Measurements from ENCODE around the gene PTS. TPM values are rescaled to one million over a fixed set of nuclear protein-coding genes. Genes with fewer than 3 reads are reported as not detected.
"Not testable (repeated sequence)": the region's sequence is repeated elsewhere in the genome, so short reads cannot be mapped to it uniquely, and the experiment has no call there.

PTS gene
- total RNA-seq, result 10 to 100 TPM; 28.9 to 31.0 TPM

DNA sequence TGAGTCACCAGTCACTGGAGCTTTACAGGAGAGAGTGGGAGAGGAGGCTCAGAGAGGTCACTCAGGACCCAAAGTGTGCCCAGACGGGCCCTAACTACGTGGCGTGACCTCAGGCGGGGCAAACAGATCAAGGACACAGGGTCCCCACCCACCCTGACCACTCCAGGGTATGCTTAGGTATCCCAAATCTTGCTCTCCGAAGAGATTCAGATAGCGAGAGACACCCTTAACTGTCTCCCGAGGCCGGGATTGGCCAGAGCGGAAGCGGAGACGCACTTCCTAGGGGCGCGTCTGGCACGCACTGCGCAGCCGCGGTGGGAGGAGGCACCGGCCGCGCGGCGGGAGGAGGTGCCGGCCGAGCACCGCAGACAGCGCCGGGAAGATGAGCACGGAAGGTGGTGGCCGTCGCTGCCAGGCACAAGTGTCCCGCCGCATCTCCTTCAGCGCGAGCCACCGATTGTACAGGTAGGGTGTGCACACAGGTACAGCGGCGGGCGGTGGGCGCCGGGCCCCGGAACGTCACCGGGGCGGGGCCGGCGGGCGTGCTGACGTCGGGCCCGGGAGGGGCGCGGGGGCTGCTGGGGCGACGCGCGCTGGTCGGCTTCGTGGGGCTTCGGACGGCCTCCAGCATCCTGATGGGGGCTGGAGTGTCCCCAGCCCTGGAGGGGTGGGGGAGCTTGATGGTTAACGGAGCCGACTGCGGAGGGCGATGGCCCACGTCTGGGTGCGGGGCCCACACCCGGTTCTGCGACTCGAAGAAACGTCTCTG is at the start of gene PTS:
Gene PTS (plus strand): TSS at position 367 of the 769 bp plus-strand sequence. CDS start 16 bp downstream, at position 383.
- Mint-ChIP-seq H3K9me3 (no peaks in the 10 kb centered on the region), H3K27me3 (no peaks in the 10 kb centered on the region), H3K4me3 (peak within 1 kb of the TSS; percentile 89), H3K27ac (peak within 1 kb of the TSS; percentile 92), H3K4me1 (peaks cover 15% of the 10 kb centered on the region), H3K36me3 (peaks cover 10% of the 10 kb centered on the region)
- peak; percentile 89 for DNase-seq

DNA sequence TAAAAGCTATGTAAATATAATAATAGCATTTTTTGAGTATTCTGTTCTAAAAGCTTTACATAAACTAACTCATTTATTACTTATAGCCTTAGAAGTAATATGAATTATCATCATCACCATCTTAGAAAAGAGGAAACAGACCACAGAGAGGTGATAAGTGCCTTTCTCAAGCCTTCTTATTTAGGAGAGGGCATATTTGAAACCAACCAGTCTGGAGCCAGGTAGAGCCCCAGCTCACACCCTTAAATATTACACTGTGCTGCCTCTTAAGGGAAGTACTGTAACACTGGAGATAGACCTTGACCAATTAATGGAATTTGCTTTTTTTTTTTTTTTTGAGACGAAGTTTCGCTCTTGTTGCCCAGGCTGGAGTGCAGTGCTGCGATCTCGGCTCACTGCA is 48.6 kb upstream of the PTS start:
- H3K4me1 Mint-ChIP-seq, result peaks cover 9% of the 10 kb centered on the region
- no peaks in the 10 kb centered on the region for H3K9me3 Mint-ChIP-seq
- no peak overlapping the region for H3K27ac Mint-ChIP-seq
- H3K27me3 Mint-ChIP-seq, result peaks cover 47% of the 10 kb centered on the region
- H3K4me3 Mint-ChIP-seq, result no peak overlapping the region
- DNase-seq, result no peak
- peaks cover 2% of the 10 kb centered on the region for H3K36me3 Mint-ChIP-seq

DNA sequence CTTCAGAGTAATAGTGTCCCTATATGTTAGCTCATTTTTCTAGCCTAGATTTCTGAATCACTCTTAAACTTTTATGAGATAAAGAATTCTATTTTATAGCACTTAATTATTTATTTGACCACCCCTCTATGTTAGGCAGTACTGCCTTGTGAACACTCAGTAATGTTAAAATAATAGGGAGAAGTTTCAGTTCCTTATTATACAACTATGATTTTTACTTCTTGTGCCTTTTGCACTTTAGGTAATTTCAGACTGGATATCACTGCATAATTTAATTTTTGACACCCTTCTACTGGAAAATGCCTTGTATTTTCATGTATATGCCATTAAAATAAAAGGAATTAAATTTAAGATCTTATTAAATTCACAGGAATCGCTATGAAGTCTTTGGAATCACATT is 47.8 kb upstream of the PTS start:
- no peaks in the 10 kb centered on the region for H3K9me3 Mint-ChIP-seq
- H3K4me1 Mint-ChIP-seq, result peaks cover 9% of the 10 kb centered on the region
- no peak overlapping the region for H3K27ac Mint-ChIP-seq
- H3K36me3 Mint-ChIP-seq, result peaks cover 2% of the 10 kb centered on the region
- peaks cover 47% of the 10 kb centered on the region for H3K27me3 Mint-ChIP-seq
- DNase-seq, result no peak
- H3K4me3 Mint-ChIP-seq, result no peak overlapping the region

DNA sequence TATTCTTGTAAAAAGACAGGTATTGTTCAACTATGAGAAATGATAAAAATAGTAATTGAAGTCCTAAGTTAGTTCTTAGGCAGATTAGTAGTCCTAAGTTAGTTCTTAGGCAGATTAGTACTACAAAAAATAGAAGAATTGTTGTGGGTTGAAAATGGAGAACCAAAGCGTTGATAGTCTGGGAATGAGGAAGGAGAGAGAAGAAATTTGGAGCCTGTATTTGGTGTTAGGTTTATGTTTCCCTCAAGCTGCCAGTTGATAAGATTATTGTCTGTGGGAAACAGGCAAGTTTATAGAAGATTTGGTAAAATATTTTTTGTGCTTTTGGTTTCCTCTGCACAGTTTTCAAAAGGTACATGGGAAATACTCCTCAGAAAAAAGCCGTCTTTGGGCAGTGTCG is 47.3 kb upstream of the PTS start:
- Mint-ChIP-seq H3K27ac (no peak overlapping the region), H3K36me3 (peaks cover 2% of the 10 kb centered on the region), H3K9me3 (no peaks in the 10 kb centered on the region), H3K27me3 (peaks cover 42% of the 10 kb centered on the region), H3K4me3 (no peak overlapping the region), H3K4me1 (peaks cover 9% of the 10 kb centered on the region)
- no peak for DNase-seq

DNA sequence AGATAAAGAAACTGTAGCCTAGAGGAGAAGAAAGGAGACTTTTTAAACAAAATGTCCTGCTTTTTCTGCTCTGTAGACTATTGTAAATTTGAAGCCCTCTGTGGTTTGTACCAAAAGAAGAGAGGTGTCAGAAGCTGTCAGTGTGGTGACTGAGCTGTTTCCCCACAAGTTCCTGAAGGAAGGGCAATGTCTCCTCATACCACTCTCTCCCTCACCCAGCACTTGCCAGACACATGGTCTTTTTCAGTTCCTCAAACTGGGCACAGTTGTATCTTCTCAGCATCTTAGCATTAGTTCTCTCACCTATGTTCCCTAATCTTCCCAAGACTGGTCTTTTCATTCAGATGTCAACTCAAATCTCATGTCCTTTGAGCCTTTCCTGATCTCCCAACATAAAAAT is 46.6 kb upstream of the PTS start:
- no peaks in the 10 kb centered on the region for H3K9me3 Mint-ChIP-seq
- no peak overlapping the region for H3K27ac Mint-ChIP-seq
- peaks cover 38% of the 10 kb centered on the region for H3K27me3 Mint-ChIP-seq
- DNase-seq, result no peak
- H3K4me3 Mint-ChIP-seq, result no peak overlapping the region
- H3K4me1 Mint-ChIP-seq, result peaks cover 9% of the 10 kb centered on the region
- H3K36me3 Mint-ChIP-seq, result peaks cover 2% of the 10 kb centered on the region

DNA sequence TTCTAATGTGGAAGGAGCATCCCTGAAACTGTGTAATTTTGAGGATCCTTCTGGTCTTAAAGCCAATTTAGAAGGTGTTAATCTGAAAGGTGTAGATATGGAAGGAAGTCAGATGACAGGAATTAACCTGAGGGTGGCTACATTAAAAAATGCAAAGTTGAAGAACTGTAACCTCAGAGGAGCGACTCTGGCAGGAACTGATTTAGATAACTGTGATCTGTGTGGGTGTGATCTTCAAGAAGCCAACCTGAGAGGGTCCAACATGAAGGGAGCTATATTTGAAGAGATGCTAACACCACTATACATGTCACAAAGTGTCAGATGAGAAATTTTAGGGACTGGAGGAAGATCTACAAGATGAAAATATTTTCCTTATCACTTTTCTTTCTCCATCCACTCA is 43.4 kb upstream of the PTS start:
- Mint-ChIP-seq H3K4me1 (no peaks in the 10 kb centered on the region), H3K27me3 (peaks cover 14% of the 10 kb centered on the region), H3K36me3 (peaks cover 2% of the 10 kb centered on the region), H3K27ac (no peak overlapping the region), H3K9me3 (no peaks in the 10 kb centered on the region), H3K4me3 (no peak overlapping the region)
- DNase-seq, result no peak

DNA sequence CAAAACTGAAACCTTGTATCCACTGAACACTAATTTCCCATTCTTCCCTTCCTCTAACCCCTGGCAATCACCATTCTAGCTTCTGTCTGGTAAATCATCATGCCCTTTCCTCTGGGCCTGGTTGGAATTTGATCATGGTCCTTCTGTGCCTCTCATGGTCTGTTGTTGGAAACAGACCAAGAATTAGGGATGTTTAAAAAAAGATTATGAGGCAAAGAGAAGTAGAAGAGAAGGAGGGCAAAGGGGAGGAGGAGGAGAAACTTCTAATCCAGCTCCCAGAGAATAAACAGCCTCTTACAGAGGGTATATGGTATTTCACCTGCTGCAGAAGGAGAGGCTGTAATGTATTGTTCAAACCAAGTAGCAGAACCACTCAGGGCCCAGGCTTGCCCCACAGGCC is 40.3 kb upstream of the PTS start:
- Mint-ChIP-seq H3K4me3 (no peak overlapping the region), H3K36me3 (peaks cover 2% of the 10 kb centered on the region), H3K27me3 (peaks cover 3% of the 10 kb centered on the region), H3K27ac (no peak overlapping the region), H3K4me1 (no peaks in the 10 kb centered on the region), H3K9me3 (no peaks in the 10 kb centered on the region)
- no peak for DNase-seq

DNA sequence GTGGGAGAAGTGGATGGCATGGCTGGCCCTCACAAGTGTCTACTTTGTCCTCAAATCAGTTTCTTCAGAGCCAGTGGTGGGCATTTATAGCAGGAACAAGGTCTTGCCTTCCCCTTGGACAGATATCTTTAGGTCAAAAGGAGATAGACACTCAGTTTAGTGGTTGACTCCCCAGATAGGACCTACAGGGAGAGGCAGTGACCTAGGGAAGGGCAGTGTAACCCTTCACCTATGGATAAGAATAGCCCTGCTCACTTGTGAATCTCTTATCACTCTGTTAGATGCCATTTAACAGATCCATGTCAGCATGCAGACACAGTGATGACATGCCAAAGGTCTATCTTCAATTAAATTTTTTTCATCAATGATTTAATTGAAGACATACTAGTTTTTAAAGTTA is 39.9 kb upstream of the PTS start:
- no peak for DNase-seq
- Mint-ChIP-seq H3K27ac (no peak overlapping the region), H3K9me3 (no peaks in the 10 kb centered on the region), H3K4me3 (no peak overlapping the region), H3K36me3 (peaks cover 2% of the 10 kb centered on the region), H3K4me1 (no peaks in the 10 kb centered on the region), H3K27me3 (peaks cover 3% of the 10 kb centered on the region)

DNA sequence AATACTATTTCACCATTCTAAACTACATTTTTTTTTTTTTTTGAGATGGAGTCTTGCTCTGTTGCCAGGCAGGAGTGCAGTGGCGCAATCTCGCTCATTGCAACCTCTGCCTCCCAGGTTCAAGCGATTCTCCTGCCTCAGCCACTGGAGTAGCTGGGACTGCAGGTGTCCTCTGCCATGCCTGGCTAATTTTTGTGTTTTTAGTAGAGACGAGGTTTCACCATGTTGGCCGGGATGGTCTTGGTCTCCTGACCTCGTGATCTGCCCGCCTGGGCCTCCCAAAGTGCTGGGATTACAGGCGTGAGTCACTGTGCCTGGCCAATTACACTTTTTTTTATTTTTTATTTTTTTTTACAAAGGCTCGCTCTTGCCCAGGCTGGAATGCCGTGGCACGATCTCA is 31.1 kb upstream of the PTS start:
- H3K4me1 Mint-ChIP-seq, H3K27ac Mint-ChIP-seq, H3K36me3 Mint-ChIP-seq, H3K27me3 Mint-ChIP-seq, H3K4me3 Mint-ChIP-seq, DNase-seq, H3K9me3 Mint-ChIP-seq: not testable (repeated sequence)

DNA sequence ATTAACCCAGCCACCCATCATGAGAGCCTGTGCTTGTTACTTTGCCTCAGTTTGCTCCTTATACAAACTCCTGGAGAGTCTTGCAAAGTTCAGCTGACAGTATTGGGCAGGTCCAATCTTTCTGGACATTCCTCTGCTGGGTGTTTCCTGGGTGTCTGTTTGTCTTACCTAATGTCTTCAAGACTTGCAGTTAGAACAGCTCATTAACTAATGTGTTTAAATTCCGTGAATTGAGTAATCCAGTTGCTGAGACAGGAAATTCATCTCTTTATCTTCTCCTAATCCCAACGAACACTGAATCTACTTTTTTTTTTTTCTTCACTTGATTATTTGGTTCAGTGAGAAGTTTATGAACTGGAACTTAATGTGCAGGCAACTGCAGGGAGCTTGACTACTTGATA is 30.3 kb upstream of the PTS start:
- no peaks in the 10 kb centered on the region for H3K27me3 Mint-ChIP-seq
- no peak overlapping the region for H3K27ac Mint-ChIP-seq
- no peaks in the 10 kb centered on the region for H3K36me3 Mint-ChIP-seq
- H3K4me1 Mint-ChIP-seq, result peaks cover 3% of the 10 kb centered on the region
- H3K9me3 Mint-ChIP-seq, result no peaks in the 10 kb centered on the region
- no peak overlapping the region for H3K4me3 Mint-ChIP-seq
- DNase-seq, result no peak

DNA sequence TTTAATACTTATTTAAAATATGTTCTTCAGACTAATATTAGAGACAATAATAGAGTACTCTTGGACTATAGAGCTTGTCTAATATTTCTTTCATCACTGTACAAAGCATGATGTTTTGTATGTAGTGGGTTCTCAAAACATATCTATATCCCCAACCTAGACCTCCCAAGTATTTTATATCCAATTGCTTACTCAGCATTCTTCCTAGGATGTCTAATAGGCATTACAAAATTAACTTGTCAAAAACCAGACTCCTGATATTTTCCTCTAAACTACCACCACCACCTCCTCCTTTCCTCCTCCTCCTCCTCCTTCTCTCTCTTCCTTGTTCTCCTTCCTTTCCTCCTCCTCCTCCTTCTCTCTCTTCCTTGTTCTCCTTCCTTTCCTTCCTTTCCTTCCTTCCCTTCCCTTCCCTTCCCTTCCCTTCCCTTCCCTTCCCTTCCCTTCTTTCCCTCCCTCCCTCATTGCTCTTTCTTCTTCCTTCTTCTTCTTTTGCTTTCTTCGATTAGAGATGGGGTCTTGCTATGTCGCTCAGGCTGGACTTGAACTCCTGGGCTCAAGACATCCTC is 29.6 kb upstream of the PTS start:
- no peak overlapping the region for H3K27ac Mint-ChIP-seq
- no peak for DNase-seq
- no peak overlapping the region for H3K4me3 Mint-ChIP-seq
- no peaks in the 10 kb centered on the region for H3K9me3 Mint-ChIP-seq
- peaks cover 3% of the 10 kb centered on the region for H3K4me1 Mint-ChIP-seq
- no peaks in the 10 kb centered on the region for H3K36me3 Mint-ChIP-seq
- H3K27me3 Mint-ChIP-seq, result no peaks in the 10 kb centered on the region

DNA sequence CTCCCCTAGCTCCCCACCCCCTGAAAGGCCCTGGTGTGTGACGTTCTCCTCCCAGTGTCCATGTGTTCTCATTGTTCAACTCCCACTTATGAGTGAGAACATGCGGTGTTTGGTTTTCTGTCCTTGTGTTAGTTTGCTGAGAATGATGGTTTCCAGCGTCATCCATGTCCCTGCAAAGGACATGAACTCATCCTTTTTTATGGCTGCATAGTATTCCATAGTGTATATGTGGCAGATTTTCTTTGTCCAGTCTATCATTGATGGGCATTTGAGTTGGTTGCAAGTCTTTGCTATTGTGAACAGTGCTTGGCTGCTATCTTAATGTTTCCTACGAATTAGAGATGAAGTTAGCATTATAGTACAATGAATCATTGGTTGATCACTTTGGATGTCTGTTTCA is 27.1 kb upstream of the PTS start:
- not testable (repeated sequence) for H3K36me3 Mint-ChIP-seq, H3K9me3 Mint-ChIP-seq, H3K27me3 Mint-ChIP-seq, H3K4me3 Mint-ChIP-seq, DNase-seq, H3K4me1 Mint-ChIP-seq, H3K27ac Mint-ChIP-seq

DNA sequence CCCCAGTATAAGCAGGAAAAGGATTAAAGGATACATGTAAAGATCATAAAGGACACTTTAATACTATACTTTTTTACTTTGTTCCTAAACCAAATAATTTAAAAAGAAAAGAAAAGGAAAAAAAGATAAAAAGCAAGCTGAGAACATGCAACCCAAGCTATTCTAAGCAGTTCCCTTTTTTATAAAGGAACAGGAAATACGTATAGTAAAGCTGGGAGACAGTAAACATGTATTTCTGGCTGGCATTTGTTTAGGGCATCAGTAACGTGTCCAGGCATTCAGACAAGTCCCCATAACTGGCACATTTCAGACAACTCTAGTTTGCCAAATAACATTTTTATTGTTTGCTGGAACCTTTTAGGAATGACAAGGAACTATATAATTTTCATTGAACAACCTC is 26.0 kb upstream of the PTS start:
- no peaks in the 10 kb centered on the region for H3K36me3 Mint-ChIP-seq
- H3K27me3 Mint-ChIP-seq, result no peaks in the 10 kb centered on the region
- no peak for DNase-seq
- no peaks in the 10 kb centered on the region for H3K4me1 Mint-ChIP-seq
- no peak overlapping the region for H3K4me3 Mint-ChIP-seq
- no peaks in the 10 kb centered on the region for H3K9me3 Mint-ChIP-seq
- H3K27ac Mint-ChIP-seq, result no peak overlapping the region

DNA sequence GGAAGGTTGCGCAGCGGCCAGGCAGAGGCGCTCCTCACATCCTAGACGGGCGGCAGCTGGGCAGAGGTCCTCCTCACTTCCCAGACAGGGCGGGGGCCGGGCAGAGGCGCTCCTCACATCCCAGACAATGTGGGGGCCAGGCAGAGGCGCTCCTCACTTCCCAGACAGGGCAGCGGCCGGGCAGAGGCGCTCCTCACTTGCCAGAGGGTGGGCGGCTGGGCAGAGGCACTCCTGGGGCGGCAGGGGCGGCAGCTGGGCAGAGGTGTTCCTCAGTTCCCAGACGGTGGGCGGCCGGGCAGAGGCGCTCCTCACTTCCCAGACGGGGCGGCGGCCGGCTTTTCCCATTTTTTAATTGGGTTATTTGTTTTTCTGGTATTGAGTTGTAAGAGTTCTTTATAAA is 20.2 kb upstream of the PTS start:
- no peaks in the 10 kb centered on the region for H3K36me3 Mint-ChIP-seq
- H3K4me1 Mint-ChIP-seq, result peaks cover 4% of the 10 kb centered on the region
- no peaks in the 10 kb centered on the region for H3K27me3 Mint-ChIP-seq
- H3K27ac Mint-ChIP-seq, result no peak overlapping the region
- no peaks in the 10 kb centered on the region for H3K9me3 Mint-ChIP-seq
- DNase-seq, result no peak
- no peak overlapping the region for H3K4me3 Mint-ChIP-seq

DNA sequence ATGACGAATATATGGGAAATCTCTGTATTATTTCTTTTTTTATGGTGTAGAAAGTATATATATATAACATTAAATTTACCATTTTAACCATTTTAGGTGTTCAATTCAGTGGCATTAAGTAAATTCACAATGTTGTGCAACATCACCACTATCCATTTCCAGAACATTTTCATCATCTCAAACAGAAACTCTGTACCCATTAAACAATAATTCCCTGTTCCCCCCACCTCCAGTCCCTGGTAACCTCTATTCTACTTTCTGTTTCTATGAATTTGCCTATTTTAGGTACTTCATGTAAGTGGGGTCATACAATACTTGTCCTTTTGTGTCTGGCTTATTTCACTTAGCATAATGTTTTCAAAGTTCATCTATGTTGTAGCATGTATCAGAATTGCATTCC is 15.3 kb upstream of the PTS start:
- no peaks in the 10 kb centered on the region for H3K36me3 Mint-ChIP-seq
- no peaks in the 10 kb centered on the region for H3K9me3 Mint-ChIP-seq
- peaks cover 10% of the 10 kb centered on the region for H3K4me1 Mint-ChIP-seq
- H3K27ac Mint-ChIP-seq, result no peak overlapping the region
- H3K4me3 Mint-ChIP-seq, result no peak overlapping the region
- H3K27me3 Mint-ChIP-seq, result no peaks in the 10 kb centered on the region
- no peak for DNase-seq

DNA sequence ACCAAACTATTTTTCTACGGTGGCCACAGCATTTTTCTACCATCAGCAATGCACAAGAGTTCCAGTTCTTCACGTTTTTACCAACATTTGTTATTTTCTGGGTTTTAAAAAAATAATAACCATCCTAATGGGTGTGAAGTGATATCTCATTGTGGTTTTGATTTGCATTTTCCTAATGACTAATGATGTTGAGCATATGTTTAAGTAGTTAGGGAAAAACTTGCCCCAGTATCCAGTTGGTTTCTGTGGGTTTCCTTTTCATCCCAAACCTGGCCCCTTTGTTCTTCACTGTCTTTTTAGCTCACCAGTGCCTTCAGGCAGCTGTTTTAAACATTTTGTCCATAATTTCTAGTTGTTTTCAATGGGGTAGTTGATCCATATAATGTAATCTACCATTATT is 14.7 kb upstream of the PTS start:
- H3K9me3 Mint-ChIP-seq, result no peaks in the 10 kb centered on the region
- no peak overlapping the region for H3K27ac Mint-ChIP-seq
- no peak for DNase-seq
- no peaks in the 10 kb centered on the region for H3K27me3 Mint-ChIP-seq
- H3K36me3 Mint-ChIP-seq, result no peaks in the 10 kb centered on the region
- H3K4me1 Mint-ChIP-seq, result peaks cover 10% of the 10 kb centered on the region
- no peak overlapping the region for H3K4me3 Mint-ChIP-seq

Data from activated naive CD8-positive, alpha-beta T cell treated with anti-CD3 and anti-CD28 coated beads for 36 hours (primary cell).